GM21390 (cell line): ENCODE measurements around the gene DAB2IP.

ENCODE experiments used
- ATAC-seq: cut with Tn5 transposase; IDR thresholded peaks from one replicate; pipeline ENCODE4 v1.9.1; 2021; ENCODE audit not compliant: unreplicated experiment

Gene DAB2IP

DNA sequence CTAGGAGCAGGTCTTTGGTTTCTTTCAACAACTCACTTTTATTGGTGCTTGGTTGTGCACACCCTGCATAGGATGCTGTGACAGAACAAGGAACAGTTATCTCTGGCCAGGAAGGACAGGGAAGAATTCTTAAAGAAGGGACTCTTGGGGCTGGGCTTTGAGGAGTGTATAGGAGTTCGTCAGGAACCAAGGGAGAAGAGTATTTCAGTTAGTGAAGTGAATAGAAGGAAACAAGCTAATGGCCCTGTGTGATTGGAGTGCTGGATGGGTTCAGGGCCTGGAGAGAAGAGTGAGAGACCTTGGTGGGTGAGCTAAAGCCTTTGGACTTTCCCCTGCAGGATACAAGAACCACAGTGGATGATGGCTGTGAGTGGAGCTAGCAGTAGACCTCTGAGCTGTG lies 32.2 kb downstream of the DAB2IP start:
- no peak for ATAC-seq

- ATAC-seq = no peak
Observed at GRCh38 chr9:121684381-121685145, 33.1 kb downstream of the DAB2IP start.

- no peak for ATAC-seq
Observed at GRCh38 chr9:121685146-121685794, 33.8 kb downstream of the DAB2IP start.

- ATAC-seq = no peak
Observed at GRCh38 chr9:121685795-121686377, 34.5 kb downstream of the DAB2IP start.

- no peak for ATAC-seq
Observed at GRCh38 chr9:121686930-121687541, 35.6 kb downstream of the DAB2IP start.

GRCh38 chr9:121688146-121688680 lies 36.8 kb downstream of the DAB2IP start:
- ATAC-seq = no peak

DNA sequence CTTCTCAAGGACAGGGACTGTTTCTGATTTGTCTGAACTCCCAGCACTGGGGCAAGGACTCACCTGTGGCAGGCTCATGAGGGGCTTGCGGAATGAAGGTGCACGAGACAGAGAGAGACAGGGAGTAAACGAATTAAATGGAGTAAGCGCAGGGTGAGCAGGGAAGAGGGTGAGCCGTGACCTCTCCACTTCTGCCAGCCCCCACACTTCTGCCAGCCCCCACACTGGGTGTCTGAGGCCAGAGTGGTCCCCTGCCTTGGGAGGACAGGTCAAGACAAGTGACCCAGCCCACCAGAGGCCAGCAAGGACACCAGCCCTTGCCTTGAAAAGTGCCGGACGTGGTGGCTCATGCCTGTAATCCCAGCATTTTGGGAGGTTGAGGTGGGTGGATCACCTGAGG lies 37.2 kb downstream of the DAB2IP start:
- ATAC-seq = no peak

DNA sequence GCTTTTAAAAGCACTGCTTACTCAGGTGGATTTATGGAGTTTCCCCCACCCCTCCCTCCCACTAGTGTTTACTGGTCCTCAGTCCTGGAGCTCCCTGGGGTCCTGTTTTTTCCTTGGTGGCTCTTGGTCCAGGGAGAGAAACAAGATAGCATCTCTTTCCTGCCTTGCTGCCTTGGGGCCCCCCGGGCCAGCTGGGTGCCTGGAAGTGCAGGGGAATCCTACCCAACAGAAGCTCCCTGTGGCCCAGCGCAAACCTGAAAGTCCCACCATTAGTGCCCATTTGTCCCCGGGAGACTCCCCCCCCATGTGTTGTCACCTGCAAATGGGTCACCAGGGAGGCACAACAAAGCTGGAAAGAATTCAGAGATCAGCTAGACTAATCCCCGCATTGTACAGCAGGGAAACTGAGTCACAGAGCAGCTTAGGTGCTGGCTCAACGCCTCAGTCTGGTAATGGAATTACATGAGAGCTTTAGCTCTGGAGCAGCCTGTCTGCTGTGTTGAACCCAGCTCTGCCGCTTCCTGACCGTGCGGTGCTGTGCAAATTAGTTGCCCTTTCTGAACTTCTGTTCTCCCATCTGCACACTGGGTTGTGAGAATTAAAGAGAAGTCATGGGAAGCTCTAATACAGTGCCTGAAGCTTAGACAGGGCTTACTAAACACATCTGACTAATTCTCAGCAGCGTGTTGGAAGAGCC lies 38.2 kb downstream of the DAB2IP start:
- no peak for ATAC-seq

- no peak for ATAC-seq
Observed at GRCh38 chr9:121690316-121690715, 38.9 kb downstream of the DAB2IP start.

DNA sequence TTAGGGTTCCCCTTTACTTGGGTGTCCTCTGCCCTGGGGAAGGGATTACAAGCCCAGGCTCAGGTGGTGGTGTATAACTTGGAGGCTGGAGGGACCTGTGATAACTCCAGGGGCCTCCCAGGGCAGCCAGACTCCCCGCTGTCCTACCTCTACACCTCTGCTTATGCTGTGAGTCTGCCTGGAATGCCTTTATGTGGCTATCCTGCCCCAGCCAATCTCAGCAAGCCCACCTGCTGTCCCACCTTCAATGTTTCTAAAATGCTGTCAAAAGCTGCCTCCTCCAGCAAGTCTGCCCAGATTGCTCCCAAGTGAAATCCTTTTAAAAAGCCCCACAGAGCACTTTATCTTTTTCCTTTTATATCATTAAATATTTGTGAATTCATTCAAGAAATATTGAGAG lies 39.3 kb downstream of the DAB2IP start:
- no peak for ATAC-seq

DNA sequence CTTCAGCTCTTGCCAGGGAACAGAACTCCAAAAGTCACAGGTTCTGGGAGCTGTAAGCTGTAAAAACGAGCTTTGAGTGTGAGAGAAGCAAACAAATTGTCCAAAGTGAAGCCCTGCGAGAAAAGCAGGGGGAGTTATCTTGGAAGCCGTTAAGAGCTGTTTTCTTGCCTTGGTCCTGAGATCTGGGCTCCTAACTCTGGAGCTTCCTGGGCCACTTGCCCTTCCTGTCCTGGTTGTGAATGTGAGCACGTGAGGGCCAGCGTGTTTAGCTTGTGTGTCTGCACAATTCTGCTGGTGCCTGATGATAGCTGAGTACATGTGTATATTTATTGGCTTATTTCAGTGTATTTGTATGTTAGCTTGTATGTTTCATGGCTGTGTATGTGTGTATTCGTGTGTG lies 40.5 kb downstream of the DAB2IP start:
- no peak for ATAC-seq

DNA sequence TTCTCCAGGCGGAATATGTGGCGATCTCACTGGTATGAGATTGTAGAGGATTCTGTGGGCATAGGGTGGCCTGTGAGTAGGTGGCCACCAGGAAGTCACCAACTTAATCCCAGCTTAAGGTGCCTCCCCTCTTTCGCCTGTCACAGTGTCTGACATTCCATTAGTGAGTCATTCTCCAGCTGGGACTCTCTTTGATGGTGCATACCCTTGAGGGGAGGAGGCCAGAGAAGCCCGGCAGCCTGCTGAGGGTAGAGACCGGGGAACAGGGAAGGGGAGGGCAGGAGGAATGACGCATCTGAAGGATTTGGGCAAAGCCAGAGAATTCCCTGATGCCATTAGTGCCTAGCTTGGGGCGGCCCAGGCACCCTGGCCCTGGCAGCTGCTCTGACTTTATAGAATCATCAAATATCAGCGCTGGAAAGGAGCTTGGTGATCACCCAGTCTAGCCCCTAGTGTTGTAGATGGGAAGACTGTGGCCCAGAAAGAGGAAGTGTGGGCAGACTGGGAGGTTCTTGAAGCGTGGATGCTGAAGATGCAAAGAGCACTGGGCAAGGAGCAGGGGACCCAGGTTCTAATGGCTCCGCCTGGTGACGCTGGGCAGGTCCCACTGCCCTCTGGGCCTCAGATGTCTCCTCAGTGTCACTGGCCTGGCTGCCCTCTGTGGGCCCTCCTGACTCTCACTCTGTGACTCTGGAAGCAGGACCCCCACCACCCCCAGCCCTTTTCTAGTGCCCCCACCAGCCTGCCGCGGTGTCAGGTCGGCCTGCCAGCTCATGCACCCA lies 41.4 kb downstream of the DAB2IP start:
- ATAC-seq = no peak

DNA sequence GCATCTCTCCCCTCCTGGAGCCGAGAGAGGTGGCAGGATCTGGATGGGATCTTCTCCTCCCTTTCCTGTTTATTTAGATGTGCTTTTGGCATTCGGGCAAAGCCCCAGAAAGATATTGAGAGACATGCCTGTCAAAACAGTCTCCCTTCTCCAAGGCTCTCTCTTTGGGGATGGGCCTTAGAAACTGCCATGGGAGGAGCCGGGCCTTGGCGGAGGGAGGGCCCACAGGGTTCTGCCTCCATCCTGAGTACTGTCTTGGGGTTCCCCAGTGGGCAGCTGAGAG lies 41.9 kb downstream of the DAB2IP start:
- no peak for ATAC-seq

- no peak for ATAC-seq
Observed at GRCh38 chr9:121694001-121694400, 42.6 kb downstream of the DAB2IP start.

DNA sequence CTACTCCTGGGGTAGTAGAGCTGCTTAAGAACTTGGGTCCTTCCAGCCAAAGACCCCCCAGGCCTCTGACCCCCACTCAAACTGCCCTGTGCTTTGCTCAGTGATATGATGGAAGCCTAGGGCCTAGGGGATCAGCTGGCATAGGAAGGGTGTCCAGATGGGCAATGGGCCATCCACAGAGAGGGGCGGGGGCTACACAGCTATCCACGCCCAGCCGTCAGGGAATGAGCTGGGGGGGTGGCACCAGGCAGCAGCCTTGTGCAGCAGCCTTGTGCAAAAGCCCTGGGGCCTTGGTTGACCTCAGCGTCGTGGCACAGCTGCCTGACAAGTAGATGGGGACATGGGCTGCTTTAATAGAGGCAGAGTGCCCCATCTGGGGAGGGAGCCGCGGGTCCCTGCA lies 43.2 kb downstream of the DAB2IP start:
- no peak for ATAC-seq

DNA sequence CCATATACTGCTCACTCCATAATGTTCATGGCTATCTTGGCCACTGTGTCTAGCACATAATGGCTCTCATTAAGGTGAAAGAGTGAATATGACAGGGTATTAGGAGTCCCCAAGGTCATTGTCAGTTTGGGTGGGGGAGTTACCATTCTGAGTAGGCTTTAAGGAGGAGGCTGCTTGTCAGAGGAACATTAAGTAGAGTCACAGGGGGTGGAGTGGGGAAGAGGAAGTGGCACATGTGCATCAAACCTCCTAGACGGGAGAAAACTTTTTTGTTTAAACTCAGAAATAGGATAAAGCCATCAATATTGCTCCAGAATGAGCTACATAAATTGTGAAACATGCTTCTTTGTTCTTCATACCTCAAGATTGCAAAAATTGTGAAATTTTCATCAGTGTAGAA lies 45.5 kb downstream of the DAB2IP start:
- no peak for ATAC-seq

- peak; percentile 73 for ATAC-seq
Observed at GRCh38 chr9:121698627-121699570, 47.5 kb downstream of the DAB2IP start.

- ATAC-seq = peak; percentile 25
Observed at GRCh38 chr9:121699571-121700164, 48.2 kb downstream of the DAB2IP start.
